ENCODE results near the gene ARHGAP45.
"Not testable (repeated sequence)": the region's sequence is repeated elsewhere in the genome, so short reads cannot be mapped to it uniquely, and the experiment has no call there.

The ARHGAP45 gene

GRCh38 chr19:1106841-1107660, 40.1 kb downstream of the ARHGAP45 start:
- no peak for DNase-seq

DNA sequence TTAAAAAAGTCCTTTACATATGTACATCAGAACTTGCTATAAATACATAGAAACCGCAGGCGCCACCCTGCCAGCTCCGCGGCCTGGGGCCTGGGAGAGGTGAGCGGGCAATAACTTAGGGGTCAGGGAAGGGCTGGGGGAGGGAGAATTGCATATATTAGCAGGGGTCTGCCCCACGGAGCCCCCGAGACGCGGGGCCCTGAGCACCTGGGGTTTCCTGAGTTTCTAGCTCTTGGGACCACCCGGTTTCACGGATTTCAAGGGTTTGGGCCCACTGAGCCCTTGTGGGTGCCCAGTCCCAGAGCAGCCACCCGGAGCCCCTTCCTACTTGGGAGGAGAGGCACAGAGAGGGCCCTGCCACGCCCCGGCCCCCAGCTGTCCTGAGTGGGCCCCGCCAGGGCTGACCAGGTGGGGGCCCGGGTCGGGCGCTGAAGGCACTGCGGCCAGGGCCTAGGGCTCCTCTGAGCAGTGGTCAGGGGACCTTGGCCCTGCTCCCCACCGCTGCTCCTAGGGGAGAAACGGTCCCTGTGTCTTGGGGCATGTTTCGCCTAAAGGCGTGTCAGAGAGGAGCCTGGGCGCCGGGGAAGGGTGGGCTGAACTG, 40.8 kb downstream of the ARHGAP45 start:
- DNase-seq: no peak

- DNase-seq: no peak
Measured at GRCh38 chr19:1108291-1109031, 41.5 kb downstream of the ARHGAP45 start.

GRCh38 chr19:1109032-1109551, 42.1 kb downstream of the ARHGAP45 start:
- no peak for DNase-seq

GRCh38 chr19:1109697-1110671, 43.0 kb downstream of the ARHGAP45 start:
- no peak for DNase-seq

DNA sequence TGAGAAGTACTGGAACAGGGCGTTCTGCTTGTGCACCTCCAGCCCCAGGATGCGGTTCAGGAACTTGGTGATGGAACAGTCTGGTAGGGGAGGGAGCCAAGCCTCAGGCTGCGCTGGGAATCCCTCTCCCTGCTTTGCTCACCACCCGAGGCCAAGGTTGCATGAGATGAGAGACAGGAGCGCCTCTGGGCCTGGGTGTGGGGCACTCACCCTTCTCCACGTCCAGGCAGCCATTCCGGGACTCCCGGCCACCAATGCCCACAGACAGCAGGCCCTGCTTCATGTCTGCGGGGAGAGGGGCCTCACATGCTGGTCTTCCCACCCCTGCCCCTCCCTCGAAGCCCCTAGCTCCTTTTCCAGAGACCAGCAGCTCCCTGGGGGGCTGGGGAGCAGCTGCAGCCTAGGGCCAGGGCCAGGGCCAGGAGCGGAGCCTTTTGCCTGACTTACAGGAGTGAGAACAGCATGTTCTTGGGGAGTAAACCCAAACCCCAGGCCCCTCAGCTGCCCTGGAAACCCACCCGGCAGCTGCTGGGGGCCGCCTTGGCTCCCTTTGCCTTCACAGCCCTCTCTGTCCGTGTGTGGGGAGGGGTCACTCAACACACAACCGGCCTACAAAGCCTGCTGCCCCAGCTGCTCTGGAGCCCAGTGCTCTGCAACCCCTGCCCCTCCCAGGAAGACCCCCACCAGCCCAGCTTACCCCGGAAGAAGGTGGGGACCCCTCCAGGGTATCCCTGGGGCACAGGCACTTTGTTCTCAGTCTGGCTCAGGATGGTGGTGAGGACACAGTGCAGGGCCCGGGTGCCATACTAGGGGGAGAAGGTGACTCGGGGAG, 44.1 kb downstream of the ARHGAP45 start:
- DNase-seq: no peak

GRCh38 chr19:1111641-1112267, 44.8 kb downstream of the ARHGAP45 start:
- no peak for DNase-seq

DNA sequence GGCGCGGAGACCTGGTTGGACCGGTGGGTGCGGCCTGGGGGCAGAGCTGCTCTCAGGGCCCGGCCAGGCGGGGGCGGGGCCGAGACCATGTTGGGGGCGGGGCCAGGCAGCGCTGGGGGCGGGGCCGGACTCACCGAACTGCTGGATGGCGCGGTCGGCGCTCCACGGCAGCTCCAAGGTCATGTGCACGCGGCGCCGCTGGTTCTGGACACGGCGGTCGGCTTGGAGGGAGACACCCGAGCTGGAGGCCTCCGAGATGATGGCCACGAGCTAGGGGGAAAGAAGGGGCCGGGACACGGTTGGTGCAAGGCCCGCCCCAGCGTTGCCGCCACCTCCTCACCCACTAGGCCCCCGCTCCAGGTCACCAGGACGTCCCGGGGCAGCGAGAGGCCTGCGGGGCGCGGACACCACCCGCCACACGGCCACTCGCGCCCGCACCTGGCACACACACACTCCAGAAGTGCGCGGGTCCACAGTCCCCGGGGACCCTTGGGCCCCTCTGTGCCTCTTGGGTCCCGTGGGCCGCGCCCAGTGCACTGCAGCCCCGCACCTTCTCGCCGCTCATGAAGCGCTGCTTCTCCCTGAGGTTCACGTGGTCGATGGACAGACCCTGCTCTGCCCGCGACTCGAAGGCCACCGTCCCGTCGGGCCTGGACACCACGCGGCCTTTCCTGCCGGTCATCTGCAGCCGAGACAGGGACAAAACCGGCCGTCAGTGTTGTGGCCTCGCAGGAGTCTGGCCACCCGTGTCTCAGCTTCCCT, 45.5 kb downstream of the ARHGAP45 start:
- no peak for DNase-seq

DNA sequence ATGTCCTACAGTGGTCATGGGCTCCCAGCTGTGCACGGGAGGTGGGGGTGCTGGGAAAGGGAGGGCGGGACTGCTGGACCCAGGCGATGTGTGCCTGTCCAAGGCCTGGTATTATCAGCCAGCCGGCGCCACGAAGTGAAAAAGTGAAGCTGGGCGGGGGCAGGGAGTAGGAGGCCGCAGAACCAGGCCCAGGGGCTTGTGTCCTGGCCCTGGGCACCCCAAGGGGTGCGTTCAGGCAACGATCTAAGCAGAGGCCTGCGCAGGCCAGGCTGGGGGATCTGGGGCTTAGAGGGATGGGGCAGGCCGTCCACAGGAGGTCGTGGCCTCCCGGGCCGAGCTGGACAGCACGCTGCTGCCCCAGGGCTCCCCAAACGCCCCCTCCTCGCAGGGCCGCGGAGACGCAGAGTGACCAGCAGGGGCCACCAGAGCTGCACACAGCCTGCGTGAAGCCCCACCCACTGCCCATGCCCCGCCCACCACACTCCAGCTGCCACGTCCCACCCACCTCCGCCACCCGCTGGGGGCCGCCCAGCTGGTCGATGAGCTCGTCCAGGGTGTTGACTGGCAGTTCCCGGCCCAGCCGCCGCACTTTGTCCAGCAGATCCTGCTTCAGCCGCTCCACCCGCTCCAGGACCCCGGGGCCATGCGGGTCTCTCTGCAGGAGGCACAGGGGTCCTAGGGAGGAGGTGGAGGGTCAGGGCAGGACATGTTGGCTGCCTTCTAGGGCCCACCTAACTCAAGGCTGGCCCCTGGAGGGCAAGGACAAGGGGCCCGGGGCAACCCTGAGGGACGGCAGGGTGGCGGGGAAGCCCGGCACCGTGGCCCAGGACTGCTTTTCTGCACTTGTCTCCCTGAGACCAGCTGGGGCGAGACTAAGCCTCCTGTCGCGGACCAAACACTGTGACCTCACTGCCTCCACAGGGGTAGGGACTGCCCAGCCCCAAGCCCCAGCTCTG, 46.3 kb downstream of the ARHGAP45 start:
- DNase-seq: peak; percentile 80 to 82

- no peak for DNase-seq
Measured at GRCh38 chr19:1113986-1114483, 47.1 kb downstream of the ARHGAP45 start.

GRCh38 chr19:1114728-1115127, 47.8 kb downstream of the ARHGAP45 start:
- not testable (repeated sequence) for DNase-seq

- no peak for DNase-seq
Measured at GRCh38 chr19:1115646-1116420, 48.9 kb downstream of the ARHGAP45 start.

GRCh38 chr19:1116726-1117581, 50.0 kb downstream of the ARHGAP45 start:
- no peak for DNase-seq

DNA sequence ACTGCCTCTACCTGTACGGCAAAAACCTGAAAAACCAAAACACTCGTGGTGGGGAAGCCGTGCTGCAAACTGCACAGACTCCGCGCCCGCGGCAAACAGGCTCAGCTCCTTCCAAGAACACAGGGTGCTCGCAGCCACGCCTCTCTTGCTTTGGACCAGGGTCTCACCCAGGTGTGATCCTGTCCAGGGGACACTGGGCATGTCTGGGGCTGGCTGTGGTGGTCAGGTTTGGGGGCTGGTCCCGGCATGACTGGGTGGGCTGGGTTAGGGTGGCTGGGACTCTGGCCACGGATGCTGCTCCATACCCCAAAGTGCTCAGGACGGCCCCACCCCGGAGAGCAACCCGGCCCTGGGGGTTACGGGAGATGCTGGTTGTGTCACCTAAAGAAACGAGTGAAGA, 50.7 kb downstream of the ARHGAP45 start:
- DNase-seq: no peak

DNA sequence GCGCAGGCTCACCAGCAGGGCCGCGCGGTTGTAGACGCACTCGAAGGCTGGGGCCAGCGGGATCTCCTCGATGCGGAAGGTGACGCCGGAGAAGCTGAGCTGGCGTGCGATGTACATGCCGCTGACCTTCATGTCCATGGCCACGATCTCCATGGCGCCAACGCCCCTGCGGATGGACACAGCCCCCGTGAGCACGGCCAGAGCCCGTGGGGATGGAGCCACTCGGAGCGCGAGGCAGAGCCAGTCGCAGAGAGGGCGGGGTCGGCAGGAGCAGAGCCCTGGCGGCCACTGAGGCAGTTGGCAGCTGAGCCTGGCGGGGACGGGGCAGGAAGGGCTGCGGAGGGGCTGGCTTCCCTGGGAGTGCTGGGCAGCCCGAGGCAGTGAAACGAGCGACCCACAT, 52.0 kb downstream of the ARHGAP45 start:
- no peak for DNase-seq

DNA sequence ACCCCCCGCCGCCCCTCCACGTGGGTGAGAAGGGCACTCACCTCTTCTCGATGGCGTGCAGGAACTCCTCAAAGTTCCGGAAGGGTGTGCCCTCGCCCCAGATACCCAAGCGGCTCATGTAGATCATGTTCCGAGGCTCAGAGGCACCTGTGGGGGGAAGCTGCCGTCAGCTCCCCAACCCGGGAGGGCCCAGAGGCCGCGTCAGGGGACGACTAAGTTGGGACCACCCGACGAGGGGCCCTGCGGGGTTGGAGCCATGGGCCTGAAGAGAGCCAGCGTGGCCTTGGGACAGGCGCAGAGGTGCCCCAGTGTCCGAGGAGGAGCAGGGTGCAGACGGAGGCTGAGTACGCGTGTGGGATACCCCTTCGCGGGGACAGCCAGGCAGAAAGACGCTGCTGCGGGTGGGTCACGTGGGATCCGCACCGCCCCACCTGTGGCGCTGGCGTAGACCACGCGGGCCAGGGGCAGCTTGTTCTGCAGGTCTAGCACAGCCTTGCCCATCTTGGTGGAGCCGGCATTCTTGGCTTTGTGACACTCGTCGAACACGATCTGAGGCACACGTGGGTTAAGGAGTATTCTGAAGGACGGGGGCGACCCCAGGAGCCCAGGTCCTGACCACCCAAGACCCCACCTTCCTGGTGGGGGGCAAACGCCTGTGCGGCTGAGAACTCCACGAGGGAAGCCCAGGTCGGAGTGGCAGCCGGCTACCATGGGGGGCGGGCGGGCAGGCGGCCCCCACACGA, 52.7 kb downstream of the ARHGAP45 start:
- no peak for DNase-seq
